ENCODE measurements around the gene IL10RA. TPM values are rescaled to one million over a fixed set of nuclear protein-coding genes. Genes with fewer than 3 reads are reported as not detected.

Gene IL10RA
- total and polyA plus RNA-seq, 9 of the 15 experiments (the other 6 are each of a cell fraction or from before 2014, with no cell fraction given): 0.17 to 17.3 (median 2.9) TPM

GRCh38 chr11:117958949-117959348, 27.2 kb upstream of the IL10RA start:
- H2AFZ ChIP-seq (ENCODE audit: low read depth, low read length): peak overlapping the region; percentile 93
- H3K9me1 ChIP-seq (ENCODE audit: control insufficient read depth, insufficient read depth, low read length): no peaks in the 10 kb centered on the region
- H3K79me2 ChIP-seq (ENCODE audit: control insufficient read depth, insufficient read depth, low read length): no peaks in the 10 kb centered on the region
- 43% methylated on average over 1 of the region's 1 CpG for WGBS (ENCODE audit: insufficient coverage, low coverage, missing lambda C conversion rate)
- no TSS peak for BruUV-seq (replicated peaks)
- ChIA-PET CTCF (ENCODE audit: low intra/inter-chr PET ratio) (interaction anchor here (0.7 kb wide), 1 partner anchor 137 kb away, joined by 4 read pairs; no protein-coding TSS in a partner anchor), POLR2A (no interaction called here)
- H3K4me3 ChIP-seq: no peak overlapping the region
- peak overlapping the region; percentile 72; the same call in 1 of the 3 replicates for H3K27ac ChIP-seq (ENCODE audit: extremely low read depth, low read depth, low read length)
- H3K4me1 ChIP-seq (replicated peaks in 1 of 2; ENCODE audit: control insufficient read depth in 2 of 2, insufficient read depth in 2 of 2, low read length in 2 of 2): peaks cover 6 to 16% of the 10 kb centered on the region in 2 experiments
- in situ Hi-C loops (cut with MboI): no loop called here
- no peak overlapping the region for H3K4me2 ChIP-seq (ENCODE audit: insufficient read depth, low read length)
- no peaks in the 10 kb centered on the region for H3K27me3 ChIP-seq (ENCODE audit: control insufficient read depth in 2 of 2, insufficient read depth in 2 of 2, low read length in 2 of 2)
- FAIRE-seq: no peak
- peak; percentile 36; the same call in 2 of the 3 replicates for ATAC-seq
- TF ChIP-seq ZNF24 (IDR thresholded peaks at IDR 0.05) (no peak), ADNP (tag; IDR thresholded peaks at IDR 0.05) (0 out of 2 replicates have a peak, but pooled peaks have one; percentile 54), FOXK2 (conservative IDR thresholded peaks at IDR 0.05 in 1 of 2, IDR thresholded peaks at IDR 0.05 in 1 of 2; ENCODE audit: low read depth in 2 of 2) (peak in 1 of 2 experiments; percentile 19; a peak in 1 of 4 replicates), ARID1B (IDR thresholded peaks at IDR 0.05) (peak; percentile 55; the same call in 1 of the 2 replicates), FIP1L1 (IDR thresholded peaks at IDR 0.05; ENCODE audit: low read depth, low read length, poor library complexity, severe bottlenecking) (no peak), ZNF124 (CRISPR knock-in tag; IDR thresholded peaks at IDR 0.05) (no peak), NFIX (CRISPR knock-in tag; IDR thresholded peaks at IDR 0.05; ENCODE audit: low read depth) (no peak), PCBP1 (IDR thresholded peaks at IDR 0.05; ENCODE audit: low read depth, low read length, poor library complexity, severe bottlenecking) (no peak), TAL1 (IDR thresholded peaks at IDR 0.05) (peak; percentile 20; the same call in 1 of the 2 replicates), CBFA2T3 (IDR thresholded peaks at IDR 0.05) (peak; percentile 54), SOX6 (IDR thresholded peaks at IDR 0.05) (peak; percentile 76), ZFPM2 (CRISPR knock-in tag; IDR thresholded peaks at IDR 0.05) (no peak), ZNF12 (CRISPR knock-in tag; IDR thresholded peaks at IDR 0.05) (no peak)
- intact Hi-C loops (cut with micrococcal nuclease): no loop called here
- H3K9ac ChIP-seq (ENCODE audit: insufficient read depth in 1 of 2, low read depth in 2 of 2, low read length in 2 of 2): 0 out of 4 replicates have a peak overlapping the region, but pooled peaks of 1 of the 2 experiments have one; percentile 23
- H4K20me1 ChIP-seq (replicated peaks; ENCODE audit: control insufficient read depth, insufficient read depth, low read length): no peaks in the 10 kb centered on the region
- H3K9me3 ChIP-seq (replicated peaks; ENCODE audit: control insufficient read depth, insufficient read depth, low read depth, low read length): no peaks in the 10 kb centered on the region
- H3K36me3 ChIP-seq (ENCODE audit: control insufficient read depth, insufficient read depth, low read length): no peaks in the 10 kb centered on the region
- DNase-seq (ENCODE audit: extremely low read depth in 1 of 4, low spot score in 3 of 4): no peak
